HEK293 (cell line): ENCODE results near the gene COL5A1.

Experiments used
- KLF1 ChIP-seq: fragments of 450-650 bp; formaldehyde crosslinking; IDR thresholded peaks from 2 replicates; pipeline ENCODE4 v1.5.1; 2016; ENCODE audit warnings: missing biosample characterization, missing genetic modification characterization
- ZBTB49 ChIP-seq: fragments of 450-650 bp; formaldehyde crosslinking; IDR thresholded peaks from 2 replicates; pipeline ENCODE4 v1.5.1; 2016; ENCODE audit warnings: missing biosample characterization, missing genetic modification characterization, low read depth
- ZFHX2 ChIP-seq: fragments of 450-650 bp; formaldehyde crosslinking; conservative IDR thresholded peaks from 2 replicates; pipeline ENCODE4 v1.5.1; 2016; ENCODE audit warnings: missing biosample characterization, missing genetic modification characterization
- ZNF16 ChIP-seq: fragments of 450-650 bp; formaldehyde crosslinking; IDR thresholded peaks from 2 replicates; pipeline ENCODE4 v1.5.1; 2016; ENCODE audit warnings: low read depth, missing biosample characterization, missing genetic modification characterization
- ZNF324 ChIP-seq: fragments of 450-650 bp; formaldehyde crosslinking; IDR thresholded peaks from 2 replicates; pipeline ENCODE4 v1.5.1; 2016; ENCODE audit warnings: missing biosample characterization, missing genetic modification characterization
- ZNF664 ChIP-seq: fragments of 450-650 bp; formaldehyde crosslinking; IDR thresholded peaks from 2 replicates; pipeline ENCODE4 v1.5.1; 2016; ENCODE audit warnings: missing biosample characterization, missing genetic modification characterization
- TF ChIP-seq, protein P1 (sequence below): fragments of 450-650 bp; formaldehyde crosslinking; IDR thresholded peaks from 2 replicates; pipeline ENCODE4 v1.5.1; 2016; ENCODE audit warnings: missing biosample characterization, missing genetic modification characterization
- TF ChIP-seq, protein P2 (sequence below): fragments of 450-650 bp; formaldehyde crosslinking; IDR thresholded peaks from 2 replicates; pipeline ENCODE4 v1.5.1; 2016; ENCODE audit warnings: missing biosample characterization, missing genetic modification characterization
- TF ChIP-seq, protein P3 (sequence below): fragments of 450-650 bp; formaldehyde crosslinking; IDR thresholded peaks from 2 replicates; pipeline ENCODE4 v1.5.1; 2016; ENCODE audit warnings: missing biosample characterization, missing genetic modification characterization, borderline replicate concordance
- TF ChIP-seq, protein P4 (sequence below): fragments of 450-650 bp; formaldehyde crosslinking; IDR thresholded peaks from 2 replicates; pipeline ENCODE4 v1.5.1; 2016; ENCODE audit warnings: missing biosample characterization, missing genetic modification characterization

- TF ChIP-seq, protein P1, sequence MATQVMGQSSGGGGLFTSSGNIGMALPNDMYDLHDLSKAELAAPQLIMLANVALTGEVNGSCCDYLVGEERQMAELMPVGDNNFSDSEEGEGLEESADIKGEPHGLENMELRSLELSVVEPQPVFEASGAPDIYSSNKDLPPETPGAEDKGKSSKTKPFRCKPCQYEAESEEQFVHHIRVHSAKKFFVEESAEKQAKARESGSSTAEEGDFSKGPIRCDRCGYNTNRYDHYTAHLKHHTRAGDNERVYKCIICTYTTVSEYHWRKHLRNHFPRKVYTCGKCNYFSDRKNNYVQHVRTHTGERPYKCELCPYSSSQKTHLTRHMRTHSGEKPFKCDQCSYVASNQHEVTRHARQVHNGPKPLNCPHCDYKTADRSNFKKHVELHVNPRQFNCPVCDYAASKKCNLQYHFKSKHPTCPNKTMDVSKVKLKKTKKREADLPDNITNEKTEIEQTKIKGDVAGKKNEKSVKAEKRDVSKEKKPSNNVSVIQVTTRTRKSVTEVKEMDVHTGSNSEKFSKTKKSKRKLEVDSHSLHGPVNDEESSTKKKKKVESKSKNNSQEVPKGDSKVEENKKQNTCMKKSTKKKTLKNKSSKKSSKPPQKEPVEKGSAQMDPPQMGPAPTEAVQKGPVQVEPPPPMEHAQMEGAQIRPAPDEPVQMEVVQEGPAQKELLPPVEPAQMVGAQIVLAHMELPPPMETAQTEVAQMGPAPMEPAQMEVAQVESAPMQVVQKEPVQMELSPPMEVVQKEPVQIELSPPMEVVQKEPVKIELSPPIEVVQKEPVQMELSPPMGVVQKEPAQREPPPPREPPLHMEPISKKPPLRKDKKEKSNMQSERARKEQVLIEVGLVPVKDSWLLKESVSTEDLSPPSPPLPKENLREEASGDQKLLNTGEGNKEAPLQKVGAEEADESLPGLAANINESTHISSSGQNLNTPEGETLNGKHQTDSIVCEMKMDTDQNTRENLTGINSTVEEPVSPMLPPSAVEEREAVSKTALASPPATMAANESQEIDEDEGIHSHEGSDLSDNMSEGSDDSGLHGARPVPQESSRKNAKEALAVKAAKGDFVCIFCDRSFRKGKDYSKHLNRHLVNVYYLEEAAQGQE (tag by site-specific recombination): no peak
- TF ChIP-seq, protein P2, sequence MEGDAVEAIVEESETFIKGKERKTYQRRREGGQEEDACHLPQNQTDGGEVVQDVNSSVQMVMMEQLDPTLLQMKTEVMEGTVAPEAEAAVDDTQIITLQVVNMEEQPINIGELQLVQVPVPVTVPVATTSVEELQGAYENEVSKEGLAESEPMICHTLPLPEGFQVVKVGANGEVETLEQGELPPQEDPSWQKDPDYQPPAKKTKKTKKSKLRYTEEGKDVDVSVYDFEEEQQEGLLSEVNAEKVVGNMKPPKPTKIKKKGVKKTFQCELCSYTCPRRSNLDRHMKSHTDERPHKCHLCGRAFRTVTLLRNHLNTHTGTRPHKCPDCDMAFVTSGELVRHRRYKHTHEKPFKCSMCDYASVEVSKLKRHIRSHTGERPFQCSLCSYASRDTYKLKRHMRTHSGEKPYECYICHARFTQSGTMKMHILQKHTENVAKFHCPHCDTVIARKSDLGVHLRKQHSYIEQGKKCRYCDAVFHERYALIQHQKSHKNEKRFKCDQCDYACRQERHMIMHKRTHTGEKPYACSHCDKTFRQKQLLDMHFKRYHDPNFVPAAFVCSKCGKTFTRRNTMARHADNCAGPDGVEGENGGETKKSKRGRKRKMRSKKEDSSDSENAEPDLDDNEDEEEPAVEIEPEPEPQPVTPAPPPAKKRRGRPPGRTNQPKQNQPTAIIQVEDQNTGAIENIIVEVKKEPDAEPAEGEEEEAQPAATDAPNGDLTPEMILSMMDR (tag by site-specific recombination): no peak
- TF ChIP-seq ZNF16 (tag by site-specific recombination): no peak
- no peak for TF ChIP-seq ZNF664 (tag by site-specific recombination)
- TF ChIP-seq KLF1: no peak
- TF ChIP-seq, protein P3, sequence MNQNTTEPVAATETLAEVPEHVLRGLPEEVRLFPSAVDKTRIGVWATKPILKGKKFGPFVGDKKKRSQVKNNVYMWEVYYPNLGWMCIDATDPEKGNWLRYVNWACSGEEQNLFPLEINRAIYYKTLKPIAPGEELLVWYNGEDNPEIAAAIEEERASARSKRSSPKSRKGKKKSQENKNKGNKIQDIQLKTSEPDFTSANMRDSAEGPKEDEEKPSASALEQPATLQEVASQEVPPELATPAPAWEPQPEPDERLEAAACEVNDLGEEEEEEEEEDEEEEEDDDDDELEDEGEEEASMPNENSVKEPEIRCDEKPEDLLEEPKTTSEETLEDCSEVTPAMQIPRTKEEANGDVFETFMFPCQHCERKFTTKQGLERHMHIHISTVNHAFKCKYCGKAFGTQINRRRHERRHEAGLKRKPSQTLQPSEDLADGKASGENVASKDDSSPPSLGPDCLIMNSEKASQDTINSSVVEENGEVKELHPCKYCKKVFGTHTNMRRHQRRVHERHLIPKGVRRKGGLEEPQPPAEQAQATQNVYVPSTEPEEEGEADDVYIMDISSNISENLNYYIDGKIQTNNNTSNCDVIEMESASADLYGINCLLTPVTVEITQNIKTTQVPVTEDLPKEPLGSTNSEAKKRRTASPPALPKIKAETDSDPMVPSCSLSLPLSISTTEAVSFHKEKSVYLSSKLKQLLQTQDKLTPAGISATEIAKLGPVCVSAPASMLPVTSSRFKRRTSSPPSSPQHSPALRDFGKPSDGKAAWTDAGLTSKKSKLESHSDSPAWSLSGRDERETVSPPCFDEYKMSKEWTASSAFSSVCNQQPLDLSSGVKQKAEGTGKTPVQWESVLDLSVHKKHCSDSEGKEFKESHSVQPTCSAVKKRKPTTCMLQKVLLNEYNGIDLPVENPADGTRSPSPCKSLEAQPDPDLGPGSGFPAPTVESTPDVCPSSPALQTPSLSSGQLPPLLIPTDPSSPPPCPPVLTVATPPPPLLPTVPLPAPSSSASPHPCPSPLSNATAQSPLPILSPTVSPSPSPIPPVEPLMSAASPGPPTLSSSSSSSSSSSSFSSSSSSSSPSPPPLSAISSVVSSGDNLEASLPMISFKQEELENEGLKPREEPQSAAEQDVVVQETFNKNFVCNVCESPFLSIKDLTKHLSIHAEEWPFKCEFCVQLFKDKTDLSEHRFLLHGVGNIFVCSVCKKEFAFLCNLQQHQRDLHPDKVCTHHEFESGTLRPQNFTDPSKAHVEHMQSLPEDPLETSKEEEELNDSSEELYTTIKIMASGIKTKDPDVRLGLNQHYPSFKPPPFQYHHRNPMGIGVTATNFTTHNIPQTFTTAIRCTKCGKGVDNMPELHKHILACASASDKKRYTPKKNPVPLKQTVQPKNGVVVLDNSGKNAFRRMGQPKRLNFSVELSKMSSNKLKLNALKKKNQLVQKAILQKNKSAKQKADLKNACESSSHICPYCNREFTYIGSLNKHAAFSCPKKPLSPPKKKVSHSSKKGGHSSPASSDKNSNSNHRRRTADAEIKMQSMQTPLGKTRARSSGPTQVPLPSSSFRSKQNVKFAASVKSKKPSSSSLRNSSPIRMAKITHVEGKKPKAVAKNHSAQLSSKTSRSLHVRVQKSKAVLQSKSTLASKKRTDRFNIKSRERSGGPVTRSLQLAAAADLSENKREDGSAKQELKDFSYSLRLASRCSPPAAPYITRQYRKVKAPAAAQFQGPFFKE (tag by site-specific recombination): no peak
- TF ChIP-seq, protein P4, sequence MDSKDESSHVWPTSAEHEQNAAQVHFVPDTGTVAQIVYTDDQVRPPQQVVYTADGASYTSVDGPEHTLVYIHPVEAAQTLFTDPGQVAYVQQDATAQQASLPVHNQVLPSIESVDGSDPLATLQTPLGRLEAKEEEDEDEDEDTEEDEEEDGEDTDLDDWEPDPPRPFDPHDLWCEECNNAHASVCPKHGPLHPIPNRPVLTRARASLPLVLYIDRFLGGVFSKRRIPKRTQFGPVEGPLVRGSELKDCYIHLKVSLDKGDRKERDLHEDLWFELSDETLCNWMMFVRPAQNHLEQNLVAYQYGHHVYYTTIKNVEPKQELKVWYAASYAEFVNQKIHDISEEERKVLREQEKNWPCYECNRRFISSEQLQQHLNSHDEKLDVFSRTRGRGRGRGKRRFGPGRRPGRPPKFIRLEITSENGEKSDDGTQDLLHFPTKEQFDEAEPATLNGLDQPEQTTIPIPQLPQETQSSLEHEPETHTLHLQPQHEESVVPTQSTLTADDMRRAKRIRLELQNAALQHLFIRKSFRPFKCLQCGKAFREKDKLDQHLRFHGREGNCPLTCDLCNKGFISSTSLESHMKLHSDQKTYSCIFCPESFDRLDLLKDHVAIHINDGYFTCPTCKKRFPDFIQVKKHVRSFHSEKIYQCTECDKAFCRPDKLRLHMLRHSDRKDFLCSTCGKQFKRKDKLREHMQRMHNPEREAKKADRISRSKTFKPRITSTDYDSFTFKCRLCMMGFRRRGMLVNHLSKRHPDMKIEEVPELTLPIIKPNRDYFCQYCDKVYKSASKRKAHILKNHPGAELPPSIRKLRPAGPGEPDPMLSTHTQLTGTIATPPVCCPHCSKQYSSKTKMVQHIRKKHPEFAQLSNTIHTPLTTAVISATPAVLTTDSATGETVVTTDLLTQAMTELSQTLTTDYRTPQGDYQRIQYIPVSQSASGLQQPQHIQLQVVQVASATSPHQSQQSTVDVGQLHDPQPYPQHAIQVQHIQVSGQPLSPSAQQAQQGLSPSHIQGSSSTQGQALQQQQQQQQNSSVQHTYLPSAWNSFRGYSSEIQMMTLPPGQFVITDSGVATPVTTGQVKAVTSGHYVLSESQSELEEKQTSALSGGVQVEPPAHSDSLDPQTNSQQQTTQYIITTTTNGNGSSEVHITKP (tag by site-specific recombination): no peak
- TF ChIP-seq ZBTB49 (tag by site-specific recombination): no peak
- no peak for TF ChIP-seq ZFHX2 (tag by site-specific recombination)
- no peak for TF ChIP-seq ZNF324 (tag by site-specific recombination)
Measured at GRCh38 chr9:134693641-134694367, 52.2 kb downstream of the COL5A1 start.
